ENCODE data around the gene RBM5. TPM values are rescaled to one million over a fixed set of nuclear protein-coding genes. Genes with fewer than 3 reads are reported as not detected.

RBM5 gene
- total and polyA plus RNA-seq, 4 donors: 21.0 to 222 (median 158) TPM

DNA sequence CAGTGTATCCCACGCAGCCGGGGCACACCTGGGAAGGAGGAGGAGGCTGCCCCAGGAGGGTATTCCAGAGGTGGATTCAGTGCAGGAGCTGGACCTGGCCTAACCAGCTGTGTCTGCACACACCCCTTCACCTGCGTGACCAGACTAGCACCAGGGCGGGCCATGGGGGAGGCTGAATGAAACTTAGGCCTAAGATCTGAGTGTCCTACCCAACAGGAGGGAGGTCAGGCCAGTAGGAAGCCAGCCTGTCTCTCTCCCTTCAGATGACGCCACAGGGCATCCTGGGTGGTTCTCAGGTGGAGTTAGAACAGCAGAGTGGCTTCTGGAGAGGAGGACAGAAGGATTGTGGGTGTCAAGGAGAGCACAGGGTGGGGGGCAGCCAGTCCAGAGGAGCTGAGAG, 63.0 kb downstream of the RBM5 start:
- WGBS, 2 donors: 74 to 92% methylated on average over 4 to 5 of the region's 5 CpGs
- intact Hi-C loops (cut with DNase I): no loop called here
- no peaks in the 10 kb centered on the region for H3K36me3 ChIP-seq (ENCODE audit: control insufficient read depth in 1 of 2, insufficient read depth in 2 of 2, low read length in 1 of 2)
- no peaks in the 10 kb centered on the region for H3K4me1 ChIP-seq (ENCODE audit: control insufficient read depth in 1 of 2, insufficient read depth in 2 of 2, low read length in 2 of 2)
- no peak overlapping the region for H3K27ac ChIP-seq (ENCODE audit: low read depth in 1 of 2, low read length in 2 of 2)
- H3K27me3 ChIP-seq (ENCODE audit: control insufficient read depth in 1 of 2, insufficient read depth in 2 of 2, low read length in 1 of 2): no peaks in the 10 kb centered on the region
- H3K4me3 ChIP-seq (ENCODE audit: low read length in 2 of 2): no peak overlapping the region
- ATAC-seq (ENCODE audit: low FRiP score) (no peak), DNase-seq (no peak)
- H3K9me3 ChIP-seq (ENCODE audit: control insufficient read depth, low read length): no peaks in the 10 kb centered on the region

DNA sequence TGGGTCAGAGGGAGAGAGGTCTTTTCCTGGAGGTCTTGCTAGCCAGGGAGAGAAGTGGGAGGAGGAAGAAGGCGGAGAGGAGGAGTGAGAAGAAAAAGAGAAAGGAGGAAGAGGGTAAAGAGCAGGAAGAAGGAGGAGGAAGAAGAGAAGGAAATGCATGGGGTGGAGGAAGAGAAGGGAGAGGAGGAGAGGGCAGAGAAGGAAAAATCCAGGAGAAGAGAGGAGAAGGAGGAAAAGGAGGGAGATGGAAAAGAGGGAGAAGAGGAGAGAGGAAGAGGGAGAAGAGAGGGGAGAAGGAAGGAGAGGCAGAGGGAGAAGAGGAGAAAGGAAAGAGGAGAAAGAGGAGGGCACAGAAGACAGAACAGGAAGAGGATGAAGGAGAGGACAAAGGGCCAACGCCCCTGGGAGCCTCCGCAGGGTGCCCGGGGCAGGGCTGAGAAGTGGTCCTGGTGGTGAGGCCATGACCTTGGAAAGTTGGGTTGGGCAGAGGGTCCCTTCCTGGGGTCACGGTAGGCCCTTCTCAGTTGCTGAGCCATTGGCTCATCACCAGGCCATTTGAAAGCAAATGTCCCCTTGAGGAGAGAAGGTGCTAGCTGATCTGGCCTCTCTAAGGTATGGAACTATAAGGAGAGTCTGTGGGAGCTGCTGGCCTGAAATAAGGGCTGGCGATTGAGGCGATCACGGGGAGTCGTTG, 65.2 kb downstream of the RBM5 start:
- 74 to 80% methylated on average over 9 of the region's 9 CpGs for WGBS, 2 donors
- Histone ChIP-seq H3K36me3 (ENCODE audit: control insufficient read depth in 1 of 2, insufficient read depth in 2 of 2, low read length in 1 of 2) (no peaks in the 10 kb centered on the region), H3K27ac (ENCODE audit: low read depth in 1 of 2, low read length in 2 of 2) (no peak overlapping the region), H3K4me3 (ENCODE audit: low read length in 2 of 2) (no peak overlapping the region), H3K9me3 (ENCODE audit: control insufficient read depth, low read length) (no peaks in the 10 kb centered on the region), H3K27me3 (ENCODE audit: control insufficient read depth in 1 of 2, insufficient read depth in 2 of 2, low read length in 1 of 2) (no peaks in the 10 kb centered on the region), H3K4me1 (ENCODE audit: control insufficient read depth in 1 of 2, insufficient read depth in 2 of 2, low read length in 2 of 2) (no peaks in the 10 kb centered on the region)
- ATAC-seq (ENCODE audit: low FRiP score) (no peak), DNase-seq (no peak)
- intact Hi-C loops (cut with DNase I): no loop called here

DNA sequence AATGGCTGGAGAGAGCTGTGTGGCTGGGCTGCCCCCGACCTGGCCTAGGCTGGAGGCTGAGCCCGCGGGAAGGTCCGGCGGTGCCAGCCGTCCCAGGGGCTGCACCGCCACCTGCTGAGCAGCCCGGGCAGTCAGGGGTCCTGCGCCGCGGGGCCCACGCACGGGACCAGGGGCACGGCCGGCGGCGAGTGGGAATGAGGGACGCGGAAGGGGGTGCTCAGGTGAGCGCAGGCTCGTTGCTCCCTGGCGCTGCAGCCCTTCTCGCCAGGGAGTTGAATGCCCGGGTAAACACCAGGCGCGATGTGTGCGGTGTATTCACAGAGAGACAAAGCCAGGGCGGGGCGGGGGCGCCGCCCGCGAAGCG, 65.7 kb downstream of the RBM5 start:
- WGBS, 2 donors: 7 to 9% methylated on average over 27 to 34 of the region's 34 CpGs
- H3K9me3 ChIP-seq (ENCODE audit: control insufficient read depth, low read length): no peaks in the 10 kb centered on the region
- ATAC-seq (ENCODE audit: low FRiP score) (no peak), DNase-seq (no peak)
- H3K27ac ChIP-seq (ENCODE audit: low read depth in 1 of 2, low read length in 2 of 2): no peak overlapping the region
- no peaks in the 10 kb centered on the region for H3K36me3 ChIP-seq (ENCODE audit: control insufficient read depth in 1 of 2, insufficient read depth in 2 of 2, low read length in 1 of 2)
- intact Hi-C loops (cut with DNase I): no loop called here
- no peaks in the 10 kb centered on the region for H3K27me3 ChIP-seq (ENCODE audit: control insufficient read depth in 1 of 2, insufficient read depth in 2 of 2, low read length in 1 of 2)
- H3K4me1 ChIP-seq (ENCODE audit: control insufficient read depth in 1 of 2, insufficient read depth in 2 of 2, low read length in 2 of 2): no peaks in the 10 kb centered on the region
- no peak overlapping the region for H3K4me3 ChIP-seq (ENCODE audit: low read length in 2 of 2)

DNA sequence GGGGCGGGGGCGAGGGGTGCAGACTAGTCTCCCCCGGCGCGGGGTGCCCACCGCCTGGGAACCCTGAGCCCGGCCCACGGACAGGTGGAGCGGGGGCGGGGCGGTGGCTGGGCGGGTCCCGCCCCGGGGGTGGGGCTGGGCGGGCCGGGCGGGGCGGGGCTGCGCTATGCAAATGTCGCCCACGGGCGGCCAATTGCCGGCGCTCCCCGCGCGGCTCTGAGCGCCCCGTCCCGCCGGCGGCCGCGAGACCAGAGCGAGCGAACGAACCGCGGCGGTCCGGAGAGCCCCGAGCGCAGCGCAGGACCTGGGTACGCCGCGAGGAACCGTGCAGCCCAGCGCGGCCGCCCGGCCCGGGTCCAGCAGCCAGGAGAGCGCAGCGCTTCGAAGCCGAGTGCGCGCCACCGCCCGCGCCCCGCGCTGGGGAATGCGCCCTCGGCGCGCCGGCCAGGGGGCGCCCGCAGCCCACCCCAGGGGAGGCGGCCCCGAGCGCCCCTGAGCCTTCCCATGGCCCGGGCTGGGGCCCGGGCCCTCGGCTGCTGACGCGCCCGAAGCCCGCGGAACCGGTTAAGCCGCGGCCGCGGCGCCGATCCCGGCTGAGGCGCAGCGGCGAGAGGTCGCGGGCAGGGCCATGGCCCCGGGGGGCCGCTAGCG, 66.2 kb downstream of the RBM5 start, which contains the start of gene SEMA3F:
TSS of gene SEMA3F (plus strand) at position 485 of the 651 bp plus-strand sequence. CDS start 4,299 bp downstream, outside the sequence.
- no peaks in the 10 kb centered on the region for H3K36me3 ChIP-seq (ENCODE audit: control insufficient read depth in 1 of 2, insufficient read depth in 2 of 2, low read length in 1 of 2)
- H3K4me1 ChIP-seq (ENCODE audit: control insufficient read depth in 1 of 2, insufficient read depth in 2 of 2, low read length in 2 of 2): no peaks in the 10 kb centered on the region
- ATAC-seq (ENCODE audit: low FRiP score) (peak; percentile 63), DNase-seq (peak; percentile 67 to 89)
- H3K9me3 ChIP-seq (ENCODE audit: control insufficient read depth, low read length): no peaks in the 10 kb centered on the region
- no peaks in the 10 kb centered on the region for H3K27me3 ChIP-seq (ENCODE audit: control insufficient read depth in 1 of 2, insufficient read depth in 2 of 2, low read length in 1 of 2)
- H3K4me3 ChIP-seq (ENCODE audit: low read length in 2 of 2): peak within 1 kb of the TSS; percentile 48 to 64
- intact Hi-C loops (cut with DNase I): no loop called here
- WGBS, 2 donors: 0 to 1% methylated on average over 57 to 98 of the region's 98 CpGs
- H3K27ac ChIP-seq (ENCODE audit: low read depth in 1 of 2, low read length in 2 of 2): no peak within 1 kb of the TSS

DNA sequence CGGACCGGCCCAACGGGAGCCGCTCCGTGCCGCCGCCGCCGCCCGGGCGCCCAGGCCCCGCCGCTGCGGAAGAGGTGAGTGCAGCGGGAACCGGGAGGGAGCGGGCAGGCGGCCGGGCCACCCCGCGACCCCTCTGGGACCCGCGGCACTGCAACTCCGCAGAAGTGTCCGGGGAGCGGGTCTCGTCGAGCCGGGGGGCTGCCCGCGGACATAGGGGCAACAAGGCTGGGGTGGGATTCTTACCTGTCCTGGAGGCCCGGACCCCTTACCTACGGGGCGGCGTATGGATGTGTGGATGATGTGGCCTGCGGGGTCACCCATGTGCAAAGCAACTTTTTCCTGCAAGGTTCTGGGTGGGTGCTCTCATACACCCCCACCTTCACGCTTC, 66.8 kb downstream of the RBM5 start:
- 1 to 2% methylated on average over 21 to 37 of the region's 37 CpGs for WGBS, 2 donors
- ATAC-seq (ENCODE audit: low FRiP score) (no peak), DNase-seq (no peak)
- intact Hi-C loops (cut with DNase I): no loop called here
- Histone ChIP-seq H3K27ac (ENCODE audit: low read depth in 1 of 2, low read length in 2 of 2) (no peak overlapping the region), H3K4me1 (ENCODE audit: control insufficient read depth in 1 of 2, insufficient read depth in 2 of 2, low read length in 2 of 2) (no peaks in the 10 kb centered on the region), H3K9me3 (ENCODE audit: control insufficient read depth, low read length) (no peaks in the 10 kb centered on the region), H3K36me3 (ENCODE audit: control insufficient read depth in 1 of 2, insufficient read depth in 2 of 2, low read length in 1 of 2) (no peaks in the 10 kb centered on the region), H3K27me3 (ENCODE audit: control insufficient read depth in 1 of 2, insufficient read depth in 2 of 2, low read length in 1 of 2) (no peaks in the 10 kb centered on the region), H3K4me3 (ENCODE audit: low read length in 2 of 2) (peak overlapping the region; percentile 48 to 64)

DNA sequence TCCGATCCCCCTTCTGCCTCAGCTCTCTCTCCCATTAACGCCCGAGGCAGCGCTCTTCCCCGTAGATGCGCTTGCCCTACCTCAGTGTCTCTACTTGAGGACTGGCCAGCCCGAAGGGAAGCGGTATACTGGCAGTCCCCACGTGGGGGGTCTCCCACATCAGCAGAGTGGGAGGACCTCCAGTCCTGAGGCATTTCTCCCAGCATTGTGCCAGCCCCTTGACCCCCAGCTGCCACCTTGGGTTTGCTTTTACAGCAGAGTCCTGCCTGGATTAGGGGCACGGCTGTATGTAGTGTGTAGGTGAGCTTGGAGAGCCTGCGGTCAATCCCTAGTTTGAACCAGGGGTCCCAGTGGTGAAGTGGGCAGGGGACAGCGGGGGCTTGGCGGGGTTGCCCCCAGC, 67.2 kb downstream of the RBM5 start:
- peak overlapping the region in 1 of 2 donors; percentile 64 for H3K4me3 ChIP-seq (ENCODE audit: low read length in 2 of 2)
- H3K27ac ChIP-seq (ENCODE audit: low read depth in 1 of 2, low read length in 2 of 2): no peak overlapping the region
- no peaks in the 10 kb centered on the region for H3K27me3 ChIP-seq (ENCODE audit: control insufficient read depth in 1 of 2, insufficient read depth in 2 of 2, low read length in 1 of 2)
- 15 to 32% methylated on average over 13 of the region's 13 CpGs for WGBS, 2 donors
- DNase-seq (no peak), ATAC-seq (ENCODE audit: low FRiP score) (no peak)
- intact Hi-C loops (cut with DNase I): no loop called here
- H3K4me1 ChIP-seq (ENCODE audit: control insufficient read depth in 1 of 2, insufficient read depth in 2 of 2, low read length in 2 of 2): no peaks in the 10 kb centered on the region
- no peaks in the 10 kb centered on the region for H3K9me3 ChIP-seq (ENCODE audit: control insufficient read depth, low read length)
- no peaks in the 10 kb centered on the region for H3K36me3 ChIP-seq (ENCODE audit: control insufficient read depth in 1 of 2, insufficient read depth in 2 of 2, low read length in 1 of 2)

DNA sequence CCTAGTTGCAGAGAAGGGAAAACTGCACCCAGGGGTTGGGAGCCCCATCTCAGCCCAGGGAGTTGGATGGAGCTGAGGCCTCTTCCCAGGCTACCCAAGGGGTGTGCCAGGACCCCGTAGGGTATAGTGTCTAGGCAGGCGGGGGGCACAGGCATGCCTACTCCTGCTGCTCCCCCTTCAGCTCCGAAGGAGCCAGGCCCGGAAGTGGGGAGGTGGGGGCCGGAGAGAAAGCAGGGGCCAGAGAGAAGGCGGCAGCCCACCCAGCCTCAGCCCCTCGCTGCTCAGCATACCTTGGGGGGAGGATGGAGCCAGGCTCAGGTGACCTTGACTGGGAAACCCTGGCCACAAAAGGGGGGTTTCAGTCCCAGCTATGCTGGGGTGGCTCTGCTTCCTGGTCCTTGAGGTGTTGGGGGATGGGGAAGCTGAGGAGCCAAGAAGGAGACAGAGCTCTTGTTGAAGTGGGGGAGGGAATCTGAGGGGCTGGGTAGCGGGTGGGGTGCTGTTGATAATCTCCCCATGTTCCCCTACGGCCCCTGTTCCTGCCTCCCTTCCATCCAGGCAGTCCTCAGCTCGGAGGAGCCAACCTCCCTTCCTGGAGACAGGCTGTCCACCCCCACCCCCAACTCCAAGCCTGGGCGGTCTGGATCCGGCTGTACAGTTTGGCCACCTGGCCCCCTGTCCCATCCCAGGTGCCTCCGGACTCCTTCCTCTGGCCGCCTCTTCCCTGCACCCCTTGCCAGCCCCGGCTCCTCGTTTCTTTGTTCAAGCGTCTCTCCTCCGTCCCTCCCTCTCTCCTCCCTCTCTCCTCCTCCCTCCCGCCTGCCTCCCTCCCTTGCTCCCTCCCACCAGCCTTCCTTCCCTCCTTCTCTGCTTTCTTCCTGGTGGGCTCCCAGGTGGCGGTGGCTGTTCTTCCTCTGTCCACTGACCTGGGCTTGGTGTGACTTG, 68.1 kb downstream of the RBM5 start:
- Histone ChIP-seq H3K36me3 (ENCODE audit: control insufficient read depth in 1 of 2, insufficient read depth in 2 of 2, low read length in 1 of 2) (no peaks in the 10 kb centered on the region), H3K27me3 (ENCODE audit: control insufficient read depth in 1 of 2, insufficient read depth in 2 of 2, low read length in 1 of 2) (no peaks in the 10 kb centered on the region), H3K4me3 (ENCODE audit: low read length in 2 of 2) (peak overlapping the region in 1 of 2 donors; percentile 41), H3K9me3 (ENCODE audit: control insufficient read depth, low read length) (no peaks in the 10 kb centered on the region), H3K4me1 (ENCODE audit: control insufficient read depth in 1 of 2, insufficient read depth in 2 of 2, low read length in 2 of 2) (no peaks in the 10 kb centered on the region), H3K27ac (ENCODE audit: low read depth in 1 of 2, low read length in 2 of 2) (no peak overlapping the region)
- DNase-seq: no peak
- intact Hi-C loops (cut with DNase I): no loop called here
- ATAC-seq (ENCODE audit: low FRiP score): peak; percentile 2
- WGBS, 2 donors: 13 to 23% methylated on average over 19 to 20 of the region's 20 CpGs

DNA sequence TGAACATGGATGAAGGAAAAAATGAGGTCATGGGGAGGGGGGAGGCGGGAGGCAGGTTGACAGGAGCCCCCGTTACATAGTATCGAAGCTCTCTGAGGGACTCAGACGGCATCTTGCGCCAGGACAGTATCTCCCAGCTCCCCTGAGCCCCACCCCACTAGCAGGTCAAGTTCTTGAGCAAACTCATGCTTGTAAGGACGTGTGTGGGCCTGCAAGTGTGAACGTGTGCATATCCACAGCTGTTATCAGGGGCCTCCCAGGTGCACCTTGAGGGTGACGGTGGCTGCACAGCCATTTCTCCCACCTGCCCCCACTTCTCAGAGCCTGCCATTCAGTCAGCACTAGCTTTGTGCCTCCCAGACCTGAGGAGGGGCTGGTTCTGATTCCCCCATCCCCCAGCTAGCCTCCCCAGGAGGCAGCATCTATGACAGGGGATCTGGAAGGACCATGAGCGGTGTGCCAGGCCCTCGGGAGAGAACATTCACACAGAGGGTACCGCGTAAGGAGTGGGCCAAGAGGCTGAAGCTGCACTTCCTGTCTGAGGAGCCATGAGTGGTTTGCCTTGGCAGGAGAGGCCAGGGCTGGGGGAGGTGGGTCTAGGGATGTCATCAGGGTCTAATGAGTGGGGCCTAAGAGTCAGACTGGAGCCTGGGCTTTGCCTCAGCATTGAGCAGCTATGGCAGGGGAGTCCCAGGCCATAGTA, 69.3 kb downstream of the RBM5 start:
- H3K27me3 ChIP-seq (ENCODE audit: control insufficient read depth in 1 of 2, insufficient read depth in 2 of 2, low read length in 1 of 2): no peaks in the 10 kb centered on the region
- H3K9me3 ChIP-seq (ENCODE audit: control insufficient read depth, low read length): no peaks in the 10 kb centered on the region
- WGBS, 2 donors: 62 to 64% methylated on average over 12 of the region's 12 CpGs
- H3K27ac ChIP-seq (ENCODE audit: low read depth in 1 of 2, low read length in 2 of 2): no peak overlapping the region
- no peak for DNase-seq
- no peak overlapping the region for H3K4me3 ChIP-seq (ENCODE audit: low read length in 2 of 2)
- H3K36me3 ChIP-seq (ENCODE audit: control insufficient read depth in 1 of 2, insufficient read depth in 2 of 2, low read length in 1 of 2): no peaks in the 10 kb centered on the region
- intact Hi-C loops (cut with DNase I): no loop called here
- no peak for ATAC-seq (ENCODE audit: low FRiP score)
- no peaks in the 10 kb centered on the region for H3K4me1 ChIP-seq (ENCODE audit: control insufficient read depth in 1 of 2, insufficient read depth in 2 of 2, low read length in 2 of 2)
